H1 (cell line): Measurements from ENCODE around the gene THAP4. TPM values are rescaled to one million over a fixed set of nuclear protein-coding genes. Genes with fewer than 3 reads are reported as not detected.

Source experiments
- CBX8 ChIP-seq: fragments of 300-800, 300-1000 bp; sonication (generic); IDR thresholded peaks from 2 replicates; pipeline ENCODE4 v1.7.1; 2016; ENCODE audit warnings: low read depth, low read length, borderline replicate concordance
- KDM5A ChIP-seq: fragments of 200-600 bp; IDR thresholded peaks from 2 replicates; pipeline ENCODE4 v1.7.1; 2012; ENCODE audit warnings: mild to moderate bottlenecking, low read length, inconsistent platforms, mixed read lengths
- PHF8 ChIP-seq: fragments of 200-600 bp; sonication (generic); conservative IDR thresholded peaks from 2 replicates; pipeline ENCODE4 v1.7.1; 2012; ENCODE audit warnings: low read depth, mild to moderate bottlenecking, inconsistent platforms, low read length, moderate library complexity
- polyA plus RNA-seq, 7 experiments: library from polyadenylated mRNA; depleted of rRNA in 3 of 7; stranded (reverse) in 5 of 7; unstranded in 2 of 7; fragments of >200 nt in 5 of 7; fragments of 200-250 nt in 2 of 7; gene quantifications; 1 replicate in 5 of 7; 2 replicates in 1 of 7; 4 replicates in 1 of 7; pipeline versions ENCODE4 v1.2.1 to v1.2.3, GENCODE V29; 2011 to 2013; ENCODE audit warnings: missing spikeins in 2 of 7, mixed read lengths in 2 of 7
- total RNA-seq: library from RNA; stranded (reverse); fragmentation: NEBNext Ultra II Directional; extraction: Animal tissue kit (Norgen Biotek cat#: 25700); gene quantifications from 2 replicates; pipeline ENCODE4 v1.2.1, GENCODE V29; 2021

THAP4 gene
- total and polyA plus RNA-seq, 2 of the 8 experiments (the other 6 are each of a cell fraction or from before 2014, with no cell fraction given) = 78.9 to 83.6 TPM

DNA sequence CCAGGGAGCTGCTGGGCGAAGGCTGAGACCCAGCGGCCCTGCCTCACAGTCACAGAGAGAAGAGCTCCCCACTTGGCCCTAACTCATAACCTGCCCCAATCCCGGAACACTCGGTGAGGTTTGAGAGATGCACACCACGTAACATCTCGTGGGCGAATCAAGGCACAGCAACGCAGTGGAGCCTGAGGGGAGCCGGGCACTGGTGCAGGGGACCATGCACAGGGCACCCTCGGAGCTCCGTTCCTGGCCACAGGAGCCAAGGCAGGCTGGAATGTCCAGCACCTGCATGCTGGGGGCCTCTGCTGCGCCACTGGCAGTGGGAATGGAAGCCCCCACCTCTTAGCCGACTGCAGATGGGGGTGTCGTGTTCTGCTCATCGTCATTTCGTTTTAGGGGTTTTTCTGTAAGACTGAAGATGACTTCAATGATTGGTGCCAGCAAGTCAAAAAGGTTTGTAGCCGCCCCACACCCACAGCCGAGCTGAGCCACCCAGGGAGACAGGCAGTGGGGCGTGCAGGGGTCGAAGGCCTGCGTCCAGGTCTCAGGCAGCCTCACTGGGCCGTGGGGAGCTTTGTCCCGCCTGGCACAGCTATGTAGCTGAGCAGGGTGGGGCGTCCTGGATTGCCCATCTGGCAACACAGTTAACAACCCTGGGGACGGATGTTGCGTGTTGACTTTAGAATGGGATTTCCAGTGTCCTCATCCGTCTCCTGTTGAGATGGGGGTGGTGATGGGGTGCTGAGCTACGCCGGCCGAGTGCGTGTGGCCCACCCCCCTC lies 33.6 kb upstream of the THAP4 start (continued):
- no peak for TF ChIP-seq PHF8
- TF ChIP-seq KDM5A = no peak
- no peak for TF ChIP-seq CBX8
